ENCODE data around the gene NUCB2.

NUCB2 gene

DNA sequence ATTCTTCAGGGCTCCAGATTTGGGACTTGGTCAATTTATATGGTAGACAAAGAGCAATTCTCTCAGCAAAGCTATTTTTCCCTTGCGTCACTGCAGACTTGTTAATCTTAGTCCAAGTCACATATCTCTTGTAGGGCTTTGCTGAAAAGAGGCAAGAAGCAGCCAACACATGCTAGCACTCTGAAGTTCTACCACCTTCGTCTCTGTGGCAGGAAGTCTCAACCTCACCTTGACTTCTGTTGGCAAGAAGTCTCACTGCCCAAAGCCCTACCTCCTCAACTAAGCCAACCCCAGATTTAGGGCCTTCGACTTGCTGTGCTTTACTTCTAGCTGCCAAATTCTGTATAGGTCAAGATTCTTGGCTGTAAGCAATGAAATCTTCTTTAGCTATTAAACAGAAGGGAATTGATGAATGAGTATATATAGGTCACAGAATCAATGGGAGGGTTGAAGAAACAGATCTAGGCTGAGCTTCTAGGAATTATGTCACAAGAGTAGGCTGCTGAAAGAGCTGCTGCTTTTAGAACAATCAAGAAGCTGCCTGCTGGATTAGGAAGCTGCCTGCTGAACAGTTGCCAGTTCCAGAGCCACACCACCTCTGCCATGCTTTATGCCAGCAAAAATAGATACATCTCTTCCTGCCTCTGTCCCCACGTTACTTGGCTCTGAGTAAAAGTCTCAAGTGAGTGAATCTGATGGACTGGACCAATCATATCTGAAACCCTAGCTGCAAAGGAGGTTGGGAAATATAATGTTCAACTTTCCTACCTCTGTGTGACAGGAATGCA lies 57.5 kb downstream of the NUCB2 start:
- no peak for DNase-seq (ENCODE audit: low read depth in 2 of 2)

GRCh38 chr11:17343257-17343656 lies 66.7 kb downstream of the NUCB2 start:
- DNase-seq (ENCODE audit: low read depth in 2 of 2), result no peak

GRCh38 chr11:17343907-17344306 lies 67.4 kb downstream of the NUCB2 start:
- peak in 1 of 2 donors; percentile 22 for DNase-seq (ENCODE audit: low read depth in 2 of 2)

DNA sequence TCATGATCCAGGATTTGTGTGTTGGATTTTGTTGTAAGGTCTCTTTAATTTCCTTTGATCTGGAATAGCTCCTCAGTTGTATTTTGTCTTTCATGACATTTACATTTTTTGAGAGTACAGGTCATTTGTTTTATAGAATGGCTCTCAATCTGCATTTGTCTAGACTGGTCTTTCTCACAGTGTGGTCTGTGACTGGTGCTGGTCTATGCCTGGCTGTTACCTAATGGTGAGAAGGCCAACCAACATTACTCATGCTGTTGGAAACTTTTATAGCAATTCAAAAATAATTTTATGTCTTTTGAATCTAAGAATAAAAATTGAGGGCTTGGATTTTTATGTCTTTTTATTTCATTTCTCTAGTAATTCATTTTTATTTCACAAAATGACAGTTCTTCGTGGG lies 71.1 kb downstream of the NUCB2 start:
- DNase-seq (ENCODE audit: low read depth in 2 of 2), result no peak

GRCh38 chr11:17350455-17351171 lies 74.1 kb downstream of the NUCB2 start:
- no peak for DNase-seq (ENCODE audit: low read depth in 2 of 2)

DNA sequence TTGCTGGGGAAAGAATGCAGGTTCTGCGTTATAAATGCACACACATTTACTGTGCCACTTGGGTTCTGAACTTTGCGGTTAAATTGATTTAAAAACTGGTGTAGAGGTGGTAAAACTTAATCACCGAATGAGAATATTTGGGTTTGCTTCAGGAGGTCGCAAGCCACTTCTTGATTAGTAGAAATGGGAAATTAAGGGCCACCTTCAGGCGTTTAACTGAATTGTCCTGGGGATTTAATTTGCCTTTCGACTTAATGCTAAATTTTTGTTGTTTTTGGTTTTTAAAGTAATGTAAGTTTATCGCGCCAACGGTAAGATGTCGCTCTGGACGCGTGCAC lies 74.6 kb downstream of the NUCB2 start:
- no peak for DNase-seq (ENCODE audit: low read depth in 2 of 2)

- DNase-seq (ENCODE audit: low read depth in 2 of 2), result peak in 1 of 2 donors; percentile 22
Measured at GRCh38 chr11:17351510-17352176, 75.1 kb downstream of the NUCB2 start, which contains the start of gene NCR3LG1. TSS of gene NCR3LG1 (plus strand) at chr11:17351800. CDS start at chr11:17351970, 170 bp downstream.

DNA sequence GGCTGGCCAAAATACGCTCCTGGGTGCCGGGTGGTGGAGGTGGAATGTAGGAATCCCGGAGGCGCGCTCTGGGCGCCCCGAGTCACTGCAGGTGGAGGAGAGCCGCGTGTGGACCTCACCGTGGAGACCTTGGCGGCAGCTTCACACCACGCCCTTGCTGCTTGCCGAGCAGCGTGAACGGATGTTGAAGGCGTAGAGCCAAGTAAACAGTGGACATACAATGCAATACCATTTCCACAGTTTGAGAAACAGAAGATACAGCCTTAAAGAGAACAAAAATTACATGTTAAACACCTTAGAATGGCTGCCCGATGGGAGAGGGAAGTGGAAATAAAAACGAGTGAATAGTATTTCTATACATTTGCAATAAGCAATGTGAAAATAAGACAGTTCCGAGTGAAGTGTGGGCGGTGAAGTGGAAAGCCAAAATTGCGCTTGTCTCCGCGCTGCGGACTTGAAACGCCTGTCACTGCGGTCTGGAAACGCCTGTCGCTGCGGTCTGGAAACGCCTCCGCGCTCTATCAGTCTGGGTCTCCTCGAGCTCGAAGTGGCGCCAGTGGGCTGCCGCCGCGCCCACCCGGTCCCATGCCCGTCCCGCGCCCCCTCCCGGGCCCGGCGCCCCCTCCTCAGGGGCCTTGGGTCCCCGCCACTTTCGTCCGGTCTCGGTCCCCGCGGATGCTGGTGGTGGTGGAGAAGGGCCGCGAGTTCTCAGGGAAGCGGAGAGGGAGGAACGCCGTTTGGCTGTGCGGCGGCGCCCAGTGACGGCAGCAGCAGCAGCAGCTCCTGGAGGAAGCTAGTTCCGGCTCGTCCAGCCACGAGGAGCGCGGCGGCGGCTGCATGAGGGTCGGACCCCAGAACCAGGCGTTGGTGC lies 76.6 kb downstream of the NUCB2 start:
- peak in 1 of 2 donors; percentile 63 for DNase-seq (ENCODE audit: low read depth in 2 of 2)

DNA sequence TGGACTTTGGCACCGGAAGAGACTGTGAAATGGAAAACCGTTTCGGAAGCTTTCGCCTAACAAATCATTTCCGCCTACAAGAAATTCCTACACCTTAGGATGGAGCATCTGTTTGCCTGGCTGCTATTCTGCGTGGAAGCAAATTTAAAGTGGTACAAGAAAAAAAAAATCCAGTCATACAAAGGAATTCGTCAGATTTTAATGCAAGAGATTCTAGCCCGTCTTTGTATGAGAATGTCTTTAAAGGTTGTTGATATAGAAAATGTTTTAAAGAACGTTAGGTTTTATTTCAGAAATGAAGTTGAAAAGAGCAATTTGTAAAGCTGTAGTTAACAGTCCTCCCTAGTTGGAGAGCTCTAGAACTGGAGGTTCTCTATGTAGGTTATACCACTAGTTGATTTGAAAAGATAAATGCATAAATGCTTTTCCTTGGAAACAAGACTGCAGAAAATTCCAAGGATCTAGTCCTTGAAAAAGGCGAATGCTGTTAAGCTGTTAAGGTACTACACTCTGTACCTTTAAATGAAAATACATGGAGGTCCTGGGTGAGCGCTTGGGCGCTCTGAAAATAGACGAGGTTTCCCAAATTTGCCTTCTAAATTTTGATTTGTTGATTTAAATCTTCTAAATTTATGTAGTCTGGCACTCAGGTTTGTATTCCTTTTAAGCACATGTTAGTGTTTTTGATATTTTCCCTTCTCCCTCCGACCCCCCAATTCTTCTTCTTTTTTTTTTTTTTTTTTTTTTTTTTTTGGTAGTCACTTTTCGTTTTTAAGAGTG lies 77.5 kb downstream of the NUCB2 start:
- no peak for DNase-seq (ENCODE audit: low read depth in 2 of 2)

- peak; percentile 35 to 50 for DNase-seq (ENCODE audit: low read depth in 2 of 2)
Measured at GRCh38 chr11:17354601-17354991, 78.1 kb downstream of the NUCB2 start.

DNA sequence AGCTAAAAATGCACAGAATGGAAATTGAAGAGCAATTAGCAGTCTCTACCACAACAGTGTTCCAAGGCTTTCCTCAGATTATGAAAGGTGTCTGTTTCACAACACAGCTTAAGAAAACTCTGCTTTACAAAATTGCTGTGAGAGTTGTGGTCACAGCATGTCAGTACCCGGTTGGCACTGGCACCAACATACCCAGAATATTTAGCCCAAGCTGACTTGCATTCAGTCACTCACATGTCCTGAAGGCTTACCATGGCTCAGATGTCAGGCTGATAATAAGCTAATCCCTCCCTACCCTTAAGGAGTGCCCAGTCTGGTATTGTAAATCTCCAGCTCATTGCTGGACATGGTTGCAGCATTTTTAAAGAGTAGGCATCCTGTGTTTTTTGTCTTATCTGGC lies 90.0 kb downstream of the NUCB2 start:
- DNase-seq (ENCODE audit: low read depth in 2 of 2), result no peak

DNA sequence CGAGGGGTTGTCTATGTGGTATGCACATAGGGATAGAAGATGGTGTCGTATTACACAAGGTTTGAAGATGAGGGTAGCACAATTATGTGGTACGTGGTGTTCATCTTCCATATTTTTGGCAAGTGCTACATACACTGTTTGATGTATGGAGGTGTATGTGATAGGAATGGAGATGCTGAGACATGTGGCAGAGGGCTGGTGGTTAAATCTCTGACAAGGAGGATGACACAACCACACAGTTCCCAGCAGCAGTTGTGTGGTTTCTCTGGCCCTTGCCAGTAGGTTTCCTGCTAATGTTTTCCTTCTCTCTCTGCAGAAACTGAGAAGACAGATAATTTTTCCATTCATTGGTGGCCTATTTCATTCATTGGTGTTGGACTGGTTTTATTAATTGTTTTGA lies 92.0 kb downstream of the NUCB2 start:
- no peak for DNase-seq (ENCODE audit: low read depth in 2 of 2)

DNA sequence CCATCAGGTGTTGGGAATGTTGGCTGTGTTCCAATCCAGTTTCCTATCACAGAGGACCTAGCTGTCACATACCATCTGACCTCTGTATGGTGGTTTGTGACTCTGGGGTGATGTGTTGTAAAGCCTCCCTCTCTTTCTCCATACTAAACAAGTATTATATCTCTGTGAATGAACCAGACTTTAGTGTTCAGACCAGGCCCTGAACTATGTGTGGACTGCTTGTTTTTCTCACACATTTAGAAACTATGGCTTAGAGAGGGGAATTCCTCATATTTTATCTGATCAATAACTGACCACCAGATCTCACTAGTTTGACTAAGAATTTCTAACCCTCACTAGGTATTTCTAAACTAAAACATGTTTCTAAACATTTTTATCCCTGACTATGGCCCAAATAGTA lies 92.6 kb downstream of the NUCB2 start:
- DNase-seq (ENCODE audit: low read depth in 2 of 2), result no peak

DNA sequence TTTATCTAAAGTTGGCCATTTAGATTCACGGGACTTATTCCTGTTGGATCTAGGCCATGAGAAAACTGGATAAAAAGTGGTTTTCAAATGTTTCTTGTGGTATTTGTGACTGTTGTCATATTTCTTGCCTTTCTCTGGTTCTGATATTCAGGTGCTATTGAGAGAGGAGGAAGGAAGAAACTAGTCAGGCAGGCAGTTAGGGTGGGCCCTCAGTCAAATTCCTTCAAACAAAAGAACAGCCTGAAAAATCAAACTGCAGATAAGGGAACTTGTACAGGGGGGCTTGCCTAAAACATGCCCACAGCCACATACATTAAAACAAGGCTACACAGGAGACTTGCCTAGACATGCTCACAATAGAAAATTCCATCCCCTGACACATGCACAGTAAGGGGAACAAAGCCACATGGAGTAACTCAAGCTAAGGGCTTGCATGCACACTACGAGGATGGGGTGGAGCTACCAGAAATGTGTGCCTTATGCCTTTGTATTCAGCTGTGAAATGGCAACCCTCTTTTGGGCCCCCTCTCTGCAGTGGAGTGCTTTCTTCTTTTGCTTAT lies 93.2 kb downstream of the NUCB2 start:
- DNase-seq (ENCODE audit: low read depth in 2 of 2), result no peak

DNA sequence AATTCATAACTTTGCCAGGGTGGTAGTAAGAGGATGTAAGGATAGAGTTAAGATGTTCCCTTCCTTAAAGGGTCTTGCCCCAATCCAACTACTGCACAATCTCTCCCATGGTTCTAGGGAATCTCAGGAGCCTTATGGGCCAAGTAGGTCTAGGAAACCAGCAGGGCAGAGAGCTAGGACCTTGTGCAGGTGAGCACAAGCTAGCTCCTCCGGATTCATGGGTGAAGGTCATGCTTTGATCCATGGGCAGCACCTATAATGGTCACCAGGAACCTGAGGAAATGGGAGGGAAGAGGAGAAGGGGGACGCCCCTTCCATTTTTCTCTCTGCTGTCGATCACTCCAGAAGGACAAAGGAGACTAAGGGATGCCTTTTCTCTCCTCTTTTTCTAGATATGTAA lies 95.1 kb downstream of the NUCB2 start:
- DNase-seq (ENCODE audit: low read depth in 2 of 2), result no peak

GRCh38 chr11:17375547-17375946 lies 99.0 kb downstream of the NUCB2 start:
- no peak for DNase-seq (ENCODE audit: low read depth in 2 of 2)

GRCh38 chr11:17376493-17376892 lies 100.0 kb downstream of the NUCB2 start:
- no peak for DNase-seq (ENCODE audit: low read depth in 2 of 2)

DNA sequence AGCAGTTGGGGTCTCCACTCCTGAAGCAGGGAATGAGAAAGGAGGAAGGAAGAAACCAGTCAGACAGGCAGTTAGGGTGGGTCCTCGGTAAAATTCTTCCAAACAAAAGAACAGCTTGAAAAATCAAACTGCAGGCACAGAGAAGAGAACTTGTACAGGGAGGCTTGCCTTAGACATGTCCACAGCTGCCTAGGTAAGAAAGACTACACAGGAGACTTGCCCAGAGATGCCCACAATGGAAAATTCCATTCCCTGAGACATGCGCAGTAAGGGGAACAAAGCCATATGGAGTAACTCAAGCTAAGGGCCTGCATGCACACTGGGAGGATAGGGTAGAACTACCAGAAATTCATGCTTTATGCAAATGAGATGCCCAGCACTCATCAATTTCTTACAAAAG lies 102.1 kb downstream of the NUCB2 start:
- no peak for DNase-seq (ENCODE audit: low read depth in 2 of 2)

- no peak for DNase-seq (ENCODE audit: low read depth in 2 of 2)
Measured at GRCh38 chr11:17379383-17380180, 103.0 kb downstream of the NUCB2 start.

DNA sequence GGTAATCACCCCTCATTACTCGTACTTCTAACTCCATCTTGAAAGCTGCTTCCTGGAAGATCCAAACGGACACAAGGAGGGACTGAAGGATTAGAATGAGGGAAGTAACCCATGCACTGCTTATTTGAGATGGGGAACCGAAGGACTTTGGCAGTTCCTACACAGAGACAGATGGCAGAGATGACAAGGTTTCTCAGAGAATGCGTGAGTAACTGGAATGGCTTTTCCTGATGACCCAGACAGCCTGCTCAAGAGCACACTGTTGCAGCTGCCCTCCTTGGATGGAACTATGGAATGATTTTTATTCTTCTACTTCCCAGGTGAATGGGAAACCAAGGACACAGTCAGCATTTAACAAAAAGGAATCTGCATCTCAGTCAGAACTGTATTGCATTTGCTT lies 104.6 kb downstream of the NUCB2 start:
- DNase-seq (ENCODE audit: low read depth in 2 of 2), result no peak
